Mucosa of descending colon (tissue), 3 donors: ENCODE results near the gene CD28. TPM values are rescaled to one million over a fixed set of nuclear protein-coding genes. Genes with fewer than 3 reads are reported as not detected.

Source experiments
- ATAC-seq: fragments of 200-7000 bp; cut with Tn5 transposase; one replicate; pipeline ENCODE4 v1.9.1; 2020; ENCODE audit warnings: mild to moderate bottlenecking, moderate library complexity
- DNase-seq, 3 donors: peaks; one replicate each; pipeline ENCODE4 v3.0.0-alpha.2; 2020
- H3K36me3 ChIP-seq: fragments of 200-600 bp; one replicate; pipeline ENCODE4 v1.8.0; 2021; ENCODE audit warnings: low read depth, mild to moderate bottlenecking
- H3K4me1 ChIP-seq: fragments of 200-600 bp; one replicate; pipeline ENCODE4 v1.8.0; 2021; ENCODE audit warnings: low read depth, mild to moderate bottlenecking
- H3K4me3 ChIP-seq: fragments of 200-600 bp; one replicate; pipeline ENCODE4 v1.8.0; 2021; ENCODE audit warnings: mild to moderate bottlenecking
- H3K9me3 ChIP-seq: fragments of 200-600 bp; one replicate; pipeline ENCODE4 v1.8.0; 2021; ENCODE audit warnings: mild to moderate bottlenecking
- intact Hi-C, 2 donors: fragments of 100-400 bp; cut with DNase I in 1 of 2; cut with micrococcal nuclease in 1 of 2; formaldehyde crosslinking; loops; one replicate each; pipeline versions ENCODE4 v1.11.0 to v1.11.1; 2022; cut with DNase I, micrococcal nuclease
- total RNA-seq, 3 donors: library from RNA; stranded (reverse); fragmentation: NEBNext Ultra II Directional in 2 of 3; extraction: Animal tissue kit (Norgen Biotek cat#: 25700) in 2 of 3; gene quantifications; one replicate each; pipeline versions ENCODE4 v1.2.1 to v1.2.4, GENCODE V29; 2021 to 2023
- TF ChIP-seq, protein P1 (sequence below): fragments of 200-600 bp; IDR thresholded peaks from one replicate; pipeline ENCODE4 v1.8.0; 2022; ENCODE audit warnings: antibody characterized with exemption, mild to moderate bottlenecking
- donor health status: DM: no; HTN: no; CAD: no; lungs with moderate emphysema.
- donor health status: DM: no; HTN: no; CAD: no.
- donor health status: DM: no; HTN: yes; CAD: no.

The CD28 gene
- total RNA-seq, 3 donors from 2014 or later: 0.41 to 1.4 (median 1.3) TPM

- H3K4me1 ChIP-seq: peaks cover 5% of the 10 kb centered on the region
- TF ChIP-seq, protein P1, sequence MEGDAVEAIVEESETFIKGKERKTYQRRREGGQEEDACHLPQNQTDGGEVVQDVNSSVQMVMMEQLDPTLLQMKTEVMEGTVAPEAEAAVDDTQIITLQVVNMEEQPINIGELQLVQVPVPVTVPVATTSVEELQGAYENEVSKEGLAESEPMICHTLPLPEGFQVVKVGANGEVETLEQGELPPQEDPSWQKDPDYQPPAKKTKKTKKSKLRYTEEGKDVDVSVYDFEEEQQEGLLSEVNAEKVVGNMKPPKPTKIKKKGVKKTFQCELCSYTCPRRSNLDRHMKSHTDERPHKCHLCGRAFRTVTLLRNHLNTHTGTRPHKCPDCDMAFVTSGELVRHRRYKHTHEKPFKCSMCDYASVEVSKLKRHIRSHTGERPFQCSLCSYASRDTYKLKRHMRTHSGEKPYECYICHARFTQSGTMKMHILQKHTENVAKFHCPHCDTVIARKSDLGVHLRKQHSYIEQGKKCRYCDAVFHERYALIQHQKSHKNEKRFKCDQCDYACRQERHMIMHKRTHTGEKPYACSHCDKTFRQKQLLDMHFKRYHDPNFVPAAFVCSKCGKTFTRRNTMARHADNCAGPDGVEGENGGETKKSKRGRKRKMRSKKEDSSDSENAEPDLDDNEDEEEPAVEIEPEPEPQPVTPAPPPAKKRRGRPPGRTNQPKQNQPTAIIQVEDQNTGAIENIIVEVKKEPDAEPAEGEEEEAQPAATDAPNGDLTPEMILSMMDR: no peak
Observed at GRCh38 chr2:203690441-203691047, 15.9 kb upstream of the CD28 start.

DNA sequence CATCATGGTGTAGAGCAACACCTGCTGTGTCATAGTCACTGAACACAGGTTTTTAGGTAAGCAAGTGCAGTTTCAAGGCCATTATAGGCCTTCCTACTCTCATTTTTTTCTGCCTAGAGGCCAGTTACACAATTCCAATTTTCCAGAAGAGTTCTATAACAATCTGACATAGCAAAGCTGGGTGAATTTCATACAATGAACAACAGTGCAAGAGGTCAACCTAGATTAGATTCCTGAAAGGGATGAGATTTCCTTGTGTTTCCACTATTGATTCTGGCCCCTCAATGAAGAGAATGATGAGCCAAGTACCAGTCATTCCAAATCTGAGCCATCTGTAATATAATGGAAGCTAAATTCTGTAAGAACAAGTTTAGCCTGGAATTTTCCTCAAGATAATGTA, 15.3 kb upstream of the CD28 start:
- Histone ChIP-seq H3K36me3 (no peaks in the 10 kb centered on the region), H3K4me3 (no peak overlapping the region), H3K4me1 (peaks cover 5% of the 10 kb centered on the region), H3K9me3 (no peaks in the 10 kb centered on the region)
- no peak for ATAC-seq
- DNase-seq: no peak
- TF ChIP-seq, protein P1: no peak
- intact Hi-C loops: no loop called here

More at GRCh38 chr2:203690441-203691047, 15.9 kb upstream of the CD28 start:
- Histone ChIP-seq H3K36me3 (no peaks in the 10 kb centered on the region), H3K9me3 (no peaks in the 10 kb centered on the region), H3K4me3 (no peak overlapping the region)
- ATAC-seq (no peak), DNase-seq (no peak)
- intact Hi-C loops: no loop called here

GRCh38 chr2:203692031-203692710, 14.3 kb upstream of the CD28 start:
- TF ChIP-seq, protein P1: no peak
- no peak for ATAC-seq
- intact Hi-C loops: no loop called here
- H3K36me3 ChIP-seq: no peaks in the 10 kb centered on the region
- peaks cover 5% of the 10 kb centered on the region for H3K4me1 ChIP-seq
- H3K4me3 ChIP-seq: no peak overlapping the region
- no peak for DNase-seq
- no peaks in the 10 kb centered on the region for H3K9me3 ChIP-seq

GRCh38 chr2:203693242-203693879, 13.1 kb upstream of the CD28 start:
- Histone ChIP-seq H3K4me1 (peaks cover 5% of the 10 kb centered on the region), H3K36me3 (no peaks in the 10 kb centered on the region), H3K9me3 (no peaks in the 10 kb centered on the region), H3K4me3 (no peak overlapping the region)
- ATAC-seq (no peak), DNase-seq (no peak)
- intact Hi-C loops: no loop called here
- TF ChIP-seq, protein P1: no peak

DNA sequence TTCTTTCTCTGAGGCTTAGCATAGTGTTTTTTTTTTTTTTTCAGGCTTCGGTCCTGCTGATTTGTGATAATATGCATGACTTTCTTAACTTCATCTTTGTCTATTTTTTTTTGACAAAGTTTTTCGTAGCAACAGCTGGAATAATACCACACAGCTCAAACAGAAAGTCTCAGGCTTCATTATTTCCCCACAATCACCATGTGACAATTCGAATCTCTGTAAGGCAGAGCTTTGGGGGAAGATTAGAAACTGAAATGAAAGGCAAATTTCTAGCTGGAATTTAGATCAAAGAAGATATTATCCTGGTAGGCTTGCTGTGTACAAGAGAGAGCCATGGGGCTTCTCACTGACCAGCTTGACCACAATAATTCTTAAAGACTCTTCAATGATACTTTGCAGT, 12.2 kb upstream of the CD28 start:
- Histone ChIP-seq H3K4me1 (peaks cover 5% of the 10 kb centered on the region), H3K36me3 (no peaks in the 10 kb centered on the region), H3K4me3 (no peak overlapping the region), H3K9me3 (no peaks in the 10 kb centered on the region)
- no peak for ATAC-seq
- intact Hi-C loops: no loop called here
- no peak for DNase-seq
- TF ChIP-seq, protein P1: no peak
